ENCODE results near the gene DIAPH2.

- TF ChIP-seq CTCF (IDR thresholded peaks at IDR 0.05) (no peak), POLR2A (IDR thresholded peaks at IDR 0.05; ENCODE audit: low read depth) (no peak)
Measured at GRCh38 chrX:97400492-97400891, 715.9 kb downstream of the DIAPH2 start.

Data from esophagus muscularis mucosa (tissue), 3 donors.